Measurements from ENCODE around the gene UBE2J2.

DNA sequence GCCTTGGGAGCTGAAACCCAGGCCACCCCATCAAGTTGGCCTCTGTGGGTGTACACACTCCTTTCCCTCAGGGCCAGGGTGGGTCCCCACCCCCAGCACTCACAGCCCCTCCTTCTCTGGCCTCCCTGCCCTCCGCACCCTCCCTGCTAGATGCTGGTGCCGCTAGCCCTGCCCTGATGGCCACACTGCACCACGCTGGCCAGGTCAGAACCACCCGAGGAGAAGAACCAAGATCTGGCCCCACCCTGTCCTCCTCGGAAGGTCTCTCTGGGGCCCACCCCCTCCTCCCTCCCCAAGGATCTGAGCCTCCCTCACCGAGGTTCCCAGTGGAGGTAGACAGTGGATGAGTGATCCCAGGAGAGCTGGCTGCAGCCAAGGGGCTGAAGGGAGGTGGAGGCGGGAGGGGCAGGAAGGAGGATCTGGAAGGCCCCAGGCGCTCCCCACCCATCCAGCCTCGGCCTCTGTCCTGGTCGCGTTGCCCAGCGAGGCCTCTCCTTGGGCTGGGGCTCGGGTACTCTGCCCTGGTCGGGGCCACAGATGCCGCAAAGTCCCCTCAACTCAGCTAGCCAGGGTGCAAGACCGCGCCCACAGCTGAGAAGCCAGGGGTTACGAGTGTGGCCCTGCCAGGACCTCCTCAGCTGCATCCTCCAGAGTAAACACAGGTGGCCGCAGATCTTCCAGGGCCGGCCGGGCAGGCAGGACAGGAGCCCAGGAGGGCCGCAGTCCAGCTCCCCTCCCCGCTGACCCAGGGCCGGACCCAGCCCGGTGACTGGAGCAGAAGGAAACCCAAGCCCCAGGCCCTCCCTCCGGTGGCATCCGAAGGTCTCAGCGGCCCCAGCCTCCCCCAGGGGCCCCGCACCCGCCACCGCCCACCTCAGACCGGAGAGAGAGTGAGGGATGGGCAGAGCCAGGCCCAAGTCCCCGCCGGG is 36.4 kb downstream of the UBE2J2 start:
- no peak for TF ChIP-seq POLR2AphosphoS5 (IDR thresholded peaks at IDR 0.05)
- TF ChIP-seq, protein P1, sequence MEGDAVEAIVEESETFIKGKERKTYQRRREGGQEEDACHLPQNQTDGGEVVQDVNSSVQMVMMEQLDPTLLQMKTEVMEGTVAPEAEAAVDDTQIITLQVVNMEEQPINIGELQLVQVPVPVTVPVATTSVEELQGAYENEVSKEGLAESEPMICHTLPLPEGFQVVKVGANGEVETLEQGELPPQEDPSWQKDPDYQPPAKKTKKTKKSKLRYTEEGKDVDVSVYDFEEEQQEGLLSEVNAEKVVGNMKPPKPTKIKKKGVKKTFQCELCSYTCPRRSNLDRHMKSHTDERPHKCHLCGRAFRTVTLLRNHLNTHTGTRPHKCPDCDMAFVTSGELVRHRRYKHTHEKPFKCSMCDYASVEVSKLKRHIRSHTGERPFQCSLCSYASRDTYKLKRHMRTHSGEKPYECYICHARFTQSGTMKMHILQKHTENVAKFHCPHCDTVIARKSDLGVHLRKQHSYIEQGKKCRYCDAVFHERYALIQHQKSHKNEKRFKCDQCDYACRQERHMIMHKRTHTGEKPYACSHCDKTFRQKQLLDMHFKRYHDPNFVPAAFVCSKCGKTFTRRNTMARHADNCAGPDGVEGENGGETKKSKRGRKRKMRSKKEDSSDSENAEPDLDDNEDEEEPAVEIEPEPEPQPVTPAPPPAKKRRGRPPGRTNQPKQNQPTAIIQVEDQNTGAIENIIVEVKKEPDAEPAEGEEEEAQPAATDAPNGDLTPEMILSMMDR (IDR thresholded peaks at IDR 0.05), result no peak

All from stomach (tissue), 4 donors.